ENCODE data around the gene ADAMTS19.

ADAMTS19 gene

GRCh38 chr5:129696636-129697035 lies 236.5 kb downstream of the ADAMTS19 start:
- FAIRE-seq = no peak

- no peak for FAIRE-seq
Measured at GRCh38 chr5:129698661-129699060, 238.6 kb downstream of the ADAMTS19 start.

- FAIRE-seq = no peak
Measured at GRCh38 chr5:129716235-129716634, 256.1 kb downstream of the ADAMTS19 start.

- FAIRE-seq = no peak
Measured at GRCh38 chr5:129716651-129717050, 256.6 kb downstream of the ADAMTS19 start.

- no peak for FAIRE-seq
Measured at GRCh38 chr5:129717751-129718310, 257.7 kb downstream of the ADAMTS19 start.

GRCh38 chr5:129718471-129719090 lies 258.5 kb downstream of the ADAMTS19 start:
- FAIRE-seq = no peak

- FAIRE-seq = no peak
Measured at GRCh38 chr5:129724222-129724621, 264.1 kb downstream of the ADAMTS19 start.

- no peak for FAIRE-seq
Measured at GRCh38 chr5:129724647-129725046, 264.5 kb downstream of the ADAMTS19 start.

- FAIRE-seq = no peak
Measured at GRCh38 chr5:129739773-129740172, 279.7 kb downstream of the ADAMTS19 start.

- no peak for FAIRE-seq
Measured at GRCh38 chr5:129743541-129744187, 283.6 kb downstream of the ADAMTS19 start.

- FAIRE-seq = no peak
Measured at GRCh38 chr5:129745997-129746396, 285.9 kb downstream of the ADAMTS19 start.

- FAIRE-seq = no peak
Measured at GRCh38 chr5:129746876-129747275, 286.8 kb downstream of the ADAMTS19 start.

GRCh38 chr5:129747572-129748407 lies 287.7 kb downstream of the ADAMTS19 start, which contains the start of gene MINAR2:
Gene MINAR2 (plus strand): TSS chr5:129748094. CDS start chr5:129748191, 97 bp downstream.
- no peak for FAIRE-seq

- FAIRE-seq = no peak
Measured at GRCh38 chr5:129748913-129749880, 289.1 kb downstream of the ADAMTS19 start.

- FAIRE-seq = no peak
Measured at GRCh38 chr5:129760636-129761325, 300.7 kb downstream of the ADAMTS19 start.

- no peak for FAIRE-seq
Measured at GRCh38 chr5:129763651-129764050, 303.6 kb downstream of the ADAMTS19 start.

- no peak for FAIRE-seq
Measured at GRCh38 chr5:129766798-129767197, 306.7 kb downstream of the ADAMTS19 start.

- no peak for FAIRE-seq
Measured at GRCh38 chr5:129767927-129768380, 307.9 kb downstream of the ADAMTS19 start.

GRCh38 chr5:129768735-129769134 lies 308.6 kb downstream of the ADAMTS19 start:
- no peak for FAIRE-seq

GRCh38 chr5:129770024-129770820 lies 310.1 kb downstream of the ADAMTS19 start:
- no peak for FAIRE-seq

Measured in colon (tissue), 2 donors.